Liver (tissue), 9 donors: ENCODE measurements around the gene ZNF618. TPM values are rescaled to one million over a fixed set of nuclear protein-coding genes. Genes with fewer than 3 reads are reported as not detected.
A peak's percentile ranks its signal among the peaks of the same experiment; 100 is the strongest.

Experiments
- DNase-seq: peaks from one replicate; pipeline ENCODE4 v3.0.0-alpha.2; 2017; ENCODE audit warnings: low spot score
- H3K27ac ChIP-seq, 2 donors: one replicate each; pipeline ENCODE4 v1.7.0; 2013; ENCODE audit warnings: inconsistent platforms in 2 of 2, low read length in 2 of 2, control low read depth in 1 of 2, low read depth in 1 of 2, mild to moderate bottlenecking in 1 of 2
- H3K27me3 ChIP-seq, 4 donors: one replicate each; pipeline versions ENCODE4 v1.6.1 to v1.7.0; 2013; ENCODE audit warnings: low read length in 3 of 4, inconsistent platforms in 1 of 4, mild to moderate bottlenecking in 1 of 4, moderate library complexity in 1 of 4; ENCODE audit not compliant: control insufficient read depth in 4 of 4, insufficient read depth in 4 of 4
- H3K36me3 ChIP-seq, 4 donors: one replicate each; pipeline versions ENCODE4 v1.6.1 to v1.7.0; 2013; ENCODE audit warnings: low read length in 3 of 4, mild to moderate bottlenecking in 3 of 4, low read depth in 1 of 4, moderate library complexity in 1 of 4; ENCODE audit not compliant: control insufficient read depth in 4 of 4, insufficient read depth in 3 of 4
- H3K4me1 ChIP-seq, 4 donors: one replicate each; pipeline versions ENCODE4 v1.6.1 to v1.7.0; 2013; ENCODE audit warnings: low read length in 3 of 4, mild to moderate bottlenecking in 3 of 4, moderate library complexity in 1 of 4; ENCODE audit not compliant: control insufficient read depth in 4 of 4, insufficient read depth in 4 of 4
- H3K4me3 ChIP-seq, 3 donors: one replicate each; pipeline versions ENCODE4 v1.6.1 to v1.7.0; 2013; ENCODE audit warnings: low read length in 3 of 3, control low read depth in 1 of 3, low read depth in 1 of 3, mild to moderate bottlenecking in 1 of 3
- H3K9ac ChIP-seq, 2 donors: one replicate each; pipeline ENCODE4 v1.7.0; 2013; ENCODE audit warnings: low read length in 2 of 2, mild to moderate bottlenecking in 2 of 2, moderate library complexity in 2 of 2, control low read depth in 1 of 2, low read depth in 1 of 2
- H3K9me3 ChIP-seq, 4 donors: one replicate each; pipeline versions ENCODE4 v1.6.1 to v1.7.0; 2013; ENCODE audit warnings: low read length in 3 of 4; ENCODE audit not compliant: control insufficient read depth in 4 of 4
- ATF3 ChIP-seq: IDR thresholded peaks from 2 replicates; pipeline ENCODE4 v1.6.1; 2016; ENCODE audit warnings: antibody characterized with exemption
- EGR1 ChIP-seq, 2 donors: IDR thresholded peaks; 2 replicates each; pipeline ENCODE4 v1.6.1; 2016 to 2018; ENCODE audit warnings: antibody characterized with exemption in 2 of 2, low read depth in 2 of 2
- FOXA1 ChIP-seq: IDR thresholded peaks from 2 replicates; pipeline ENCODE4 v1.6.1; 2016; ENCODE audit warnings: antibody characterized with exemption
- FOXA2 ChIP-seq: IDR thresholded peaks from 2 replicates; pipeline ENCODE4 v1.6.1; 2016; ENCODE audit warnings: antibody characterized with exemption
- GABPA ChIP-seq, 2 donors: IDR thresholded peaks in 1 of 2; conservative IDR thresholded peaks in 1 of 2; 2 replicates each; pipeline ENCODE4 v1.6.1; 2016; ENCODE audit warnings: antibody characterized with exemption in 2 of 2, mild to moderate bottlenecking in 1 of 2, moderate library complexity in 1 of 2
- HNF4A ChIP-seq, 2 donors: conservative IDR thresholded peaks; 2 replicates each; pipeline ENCODE4 v1.6.1; 2016; ENCODE audit warnings: antibody characterized with exemption in 2 of 2, mild to moderate bottlenecking in 2 of 2
- HNF4G ChIP-seq: IDR thresholded peaks from 2 replicates; pipeline ENCODE4 v1.6.1; 2016; ENCODE audit warnings: antibody characterized with exemption
- JUND ChIP-seq, 2 donors: IDR thresholded peaks; 2 replicates each; pipeline ENCODE4 v1.6.1; 2016; ENCODE audit warnings: antibody characterized with exemption in 2 of 2
- MAX ChIP-seq: IDR thresholded peaks from 2 replicates; pipeline ENCODE4 v1.6.1; 2016; ENCODE audit warnings: antibody characterized with exemption
- RAD21 ChIP-seq, 2 donors: IDR thresholded peaks; 2 replicates each; pipeline ENCODE4 v1.6.1; 2016; ENCODE audit warnings: antibody characterized with exemption in 2 of 2, mild to moderate bottlenecking in 2 of 2
- REST ChIP-seq: IDR thresholded peaks from 2 replicates; pipeline ENCODE4 v1.6.1; 2016; ENCODE audit warnings: antibody characterized with exemption, mild to moderate bottlenecking
- RXRA ChIP-seq, 2 donors: IDR thresholded peaks; 2 replicates each; pipeline ENCODE4 v1.6.1; 2017 to 2018; ENCODE audit warnings: antibody characterized with exemption in 2 of 2, mild to moderate bottlenecking in 1 of 2
- SP1 ChIP-seq: IDR thresholded peaks from 2 replicates; pipeline ENCODE4 v1.6.1; 2018; ENCODE audit warnings: antibody characterized with exemption, mild to moderate bottlenecking
- TAF1 ChIP-seq: conservative IDR thresholded peaks from 2 replicates; pipeline ENCODE4 v1.6.1; 2016; ENCODE audit warnings: antibody characterized with exemption, mild to moderate bottlenecking
- YY1 ChIP-seq: IDR thresholded peaks from 2 replicates; pipeline ENCODE4 v1.6.1; 2016; ENCODE audit warnings: antibody characterized with exemption, mild to moderate bottlenecking
- WGBS: extraction: QIAGEN DNeasy Blood & Tissue Kit; methylation state at CpG from one replicate; pipeline ENCODE4 v1.1.7; 2013; 5-methylcytosine and 5-hydroxymethylcytosine counted together
- polyA plus RNA-seq, 2 donors: library from polyadenylated mRNA; stranded (reverse) in 1 of 2; unstranded in 1 of 2; fragments of 200-250 nt in 1 of 2; fragments of >200 nt in 1 of 2; fragmentation: Nextera tagmentation in 1 of 2; extraction: Ambion mirVana in 1 of 2; gene quantifications; one replicate each; pipeline versions ENCODE4 v1.2.1 to v1.2.3, GENCODE V29; 2013 to 2015
- total RNA-seq, 2 donors: library from RNA; depleted of rRNA; stranded (reverse); fragments of >200 nt; gene quantifications; one replicate each; pipeline ENCODE4 v1.2.3, GENCODE V29; 2014
- donor health status: healthy.
- donor health status: healthy.
- donor health status: healthy.
- donor health status: healthy.
- donor health status: healthy.

Gene ZNF618
- total and polyA plus RNA-seq, 4 donors: 2.2 to 6.5 (median 3.7) TPM

- Histone ChIP-seq H3K9me3 (no peaks in the 10 kb centered on the region), H3K4me3 (no peak overlapping the region), H3K4me1 (peaks cover 8 to 28% (median 21%) of the 10 kb centered on the region in 4 donors), H3K27me3 (no peaks in the 10 kb centered on the region), H3K9ac (peak overlapping the region in 1 of 2 donors; percentile 17), H3K27ac (peak overlapping the region in 1 of 2 donors; percentile 23), H3K36me3 (peaks cover 0 to 1% (median 0%) of the 10 kb centered on the region in 4 donors)
- WGBS: 40% methylated on average over 1 of the region's 1 CpG
- TF ChIP-seq FOXA1 (peak; percentile 55), FOXA2 (peak; percentile 78), RAD21 (IDR thresholded peaks at IDR 0.05) (no peak), HNF4G (no peak), SP1 (no peak), TAF1 (no peak), MAX (no peak), GABPA (IDR thresholded peaks at IDR 0.05 in 1 of 2, conservative IDR thresholded peaks at IDR 0.05 in 1 of 2) (no peak), RXRA (IDR thresholded peaks at IDR 0.05) (peak in 1 of 2 donors; percentile 75), JUND (IDR thresholded peaks at IDR 0.05) (no peak), YY1 (peak; percentile 33), HNF4A (conservative IDR thresholded peaks at IDR 0.05) (peak; percentile 5 to 53)
- no peak for DNase-seq
Measured at GRCh38 chr9:113894166-113894565, 18.1 kb downstream of the ZNF618 start.

- peaks cover 0 to under 1% (median 0%) of the 10 kb centered on the region in 4 donors for H3K36me3 ChIP-seq
- WGBS: 43% methylated on average over 3 of the region's 3 CpGs
Measured at GRCh38 chr9:113895526-113895925, 19.4 kb downstream of the ZNF618 start.

GRCh38 chr9:113896713-113897112 lies 20.6 kb downstream of the ZNF618 start:
- TF ChIP-seq HNF4A (conservative IDR thresholded peaks at IDR 0.05) (no peak), REST (no peak), EGR1 (IDR thresholded peaks at IDR 0.05; ENCODE audit: low read depth in 2 of 2) (no peak), FOXA2 (no peak), JUND (IDR thresholded peaks at IDR 0.05) (no peak), ATF3 (no peak)
- peaks cover 8 to 28% (median 21%) of the 10 kb centered on the region in 4 donors for H3K4me1 ChIP-seq
- H3K9me3 ChIP-seq: no peaks in the 10 kb centered on the region
- no peaks in the 10 kb centered on the region for H3K27me3 ChIP-seq
- H3K4me3 ChIP-seq: no peak overlapping the region
- no peak for DNase-seq
- no peaks in the 10 kb centered on the region for H3K36me3 ChIP-seq
- no peak overlapping the region for H3K27ac ChIP-seq
- no peak overlapping the region for H3K9ac ChIP-seq

More at GRCh38 chr9:113895526-113895925, 19.4 kb downstream of the ZNF618 start:
- H3K27ac ChIP-seq: peak overlapping the region in 1 of 2 donors; percentile 8
- H3K4me3 ChIP-seq: no peak overlapping the region
- TF ChIP-seq GABPA (IDR thresholded peaks at IDR 0.05 in 1 of 2, conservative IDR thresholded peaks at IDR 0.05 in 1 of 2) (no peak), YY1 (peak; percentile 6), TAF1 (no peak), FOXA2 (no peak), MAX (no peak), EGR1 (IDR thresholded peaks at IDR 0.05; ENCODE audit: low read depth in 2 of 2) (no peak), ATF3 (no peak)
- no peak for DNase-seq
- no peaks in the 10 kb centered on the region for H3K9me3 ChIP-seq
- H3K27me3 ChIP-seq: no peaks in the 10 kb centered on the region
- H3K4me1 ChIP-seq: peaks cover 8 to 28% (median 21%) of the 10 kb centered on the region in 4 donors
- peak overlapping the region; percentile 23 to 24 for H3K9ac ChIP-seq
